Activated naive CD8-positive, alpha-beta T cell (primary cell): ENCODE measurements around the gene PNLIPRP2.

Source experiments
- H3K27ac Mint-ChIP-seq: one replicate; pipeline ENCODE4 v1.8.0; 2021; ENCODE audit warnings: mixed read lengths
- H3K27me3 Mint-ChIP-seq: one replicate; pipeline ENCODE4 v1.8.0; 2021; ENCODE audit warnings: mixed read lengths
- H3K36me3 Mint-ChIP-seq: one replicate; pipeline ENCODE4 v1.8.0; 2021; ENCODE audit warnings: mixed read lengths
- H3K4me1 Mint-ChIP-seq: one replicate; pipeline ENCODE4 v1.8.0; 2021; ENCODE audit warnings: low read depth, mixed read lengths
- H3K4me3 Mint-ChIP-seq: one replicate; pipeline ENCODE4 v1.8.0; 2021; ENCODE audit warnings: mild to moderate bottlenecking, mixed read lengths
- H3K9me3 Mint-ChIP-seq: one replicate; pipeline ENCODE4 v1.8.0; 2021; ENCODE audit warnings: low read depth, mixed read lengths

The PNLIPRP2 gene

GRCh38 chr10:116691635-116692034 lies 70.9 kb downstream of the PNLIPRP2 start:
- Mint-ChIP-seq H3K27me3 (peaks cover 22% of the 10 kb centered on the region), H3K36me3 (no peaks in the 10 kb centered on the region), H3K9me3 (no peaks in the 10 kb centered on the region), H3K4me3 (no peak overlapping the region), H3K27ac (no peak overlapping the region), H3K4me1 (no peaks in the 10 kb centered on the region)

- peaks cover 27% of the 10 kb centered on the region for H3K27me3 Mint-ChIP-seq
- no peaks in the 10 kb centered on the region for H3K4me1 Mint-ChIP-seq
- H3K27ac Mint-ChIP-seq, result no peak overlapping the region
- H3K36me3 Mint-ChIP-seq, result no peaks in the 10 kb centered on the region
- no peaks in the 10 kb centered on the region for H3K9me3 Mint-ChIP-seq
- no peak overlapping the region for H3K4me3 Mint-ChIP-seq
These were observed 71.5 kb downstream of the PNLIPRP2 start for GRCh38 chr10:116692225-116692624.

- Mint-ChIP-seq H3K4me3 (no peak overlapping the region), H3K36me3 (no peaks in the 10 kb centered on the region), H3K9me3 (no peaks in the 10 kb centered on the region), H3K27ac (no peak overlapping the region), H3K27me3 (peaks cover 32% of the 10 kb centered on the region), H3K4me1 (no peaks in the 10 kb centered on the region)
These were observed 73.6 kb downstream of the PNLIPRP2 start for GRCh38 chr10:116694243-116694926.
